Measurements from ENCODE around the gene CMPK1.

The CMPK1 gene

GRCh38 chr1:47389731-47390130, 56.1 kb downstream of the CMPK1 start:
- Histone ChIP-seq H3K36me3 (ENCODE audit: control insufficient read depth in 4 of 4, insufficient read depth in 4 of 4, low read length in 3 of 4) (no peaks in the 10 kb centered on the region), H3K27me3 (replicated peaks in 2 of 5; ENCODE audit: control insufficient read depth in 4 of 5, insufficient read depth in 5 of 5, low read length in 4 of 5) (peaks cover 0 to 5% (median 3%) of the 10 kb centered on the region in 5 experiments), H3K4me3 (ENCODE audit: control insufficient read depth in 1 of 7, extremely low read depth in 1 of 7, insufficient read depth in 4 of 7, low read depth in 2 of 7, low read length in 6 of 7) (no peak overlapping the region), H3K4me1 (ENCODE audit: control extremely low read depth in 1 of 4, control insufficient read depth in 4 of 4, insufficient read depth in 4 of 4, low read length in 3 of 4) (no peaks in the 10 kb centered on the region), H3K27ac (ENCODE audit: insufficient read depth in 1 of 2, low read depth in 1 of 2, low read length in 2 of 2, poor library complexity in 1 of 2, severe bottlenecking in 2 of 2) (no peak overlapping the region), H3K9me3 (ENCODE audit: control extremely low read depth in 1 of 5, control insufficient read depth in 4 of 5, insufficient read depth in 2 of 5, low read depth in 1 of 5, low read length in 4 of 5) (no peaks in the 10 kb centered on the region)
- no peak for DNase-seq
- ChIA-PET CTCF (interaction anchor here (0.8 to 4.8 kb wide), 16 partner anchors 8 to 402 kb away, joined by 3 to 30 read pairs (median 6); no protein-coding TSS in a partner anchor), POLR2A (no interaction called here)
- WGBS (ENCODE audit: insufficient coverage), result 33% methylated on average over 1 of the region's 2 CpGs

DNA sequence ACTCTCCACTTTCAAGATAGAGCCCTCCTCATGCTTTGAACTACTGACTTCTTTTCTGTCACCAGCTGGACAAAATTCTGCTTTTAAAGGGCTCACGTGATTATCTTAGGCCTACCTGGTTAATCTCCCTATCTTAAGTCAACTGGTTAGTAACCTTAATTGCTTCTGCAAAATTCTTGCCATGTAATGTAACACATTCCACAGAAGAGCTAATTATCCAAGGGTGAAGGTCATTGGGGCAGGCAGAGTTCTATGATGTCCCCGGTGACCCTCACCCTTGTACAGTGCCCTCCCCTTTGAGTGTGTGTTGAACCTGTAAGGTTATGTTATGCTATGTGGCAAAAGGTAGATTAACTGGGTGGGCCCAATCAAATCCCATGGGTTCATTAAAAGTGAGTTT, 57.3 kb downstream of the CMPK1 start:
- Histone ChIP-seq H3K4me1 (ENCODE audit: control extremely low read depth in 1 of 4, control insufficient read depth in 4 of 4, insufficient read depth in 4 of 4, low read length in 3 of 4) (no peaks in the 10 kb centered on the region), H3K27ac (ENCODE audit: insufficient read depth in 1 of 2, low read depth in 1 of 2, low read length in 2 of 2, poor library complexity in 1 of 2, severe bottlenecking in 2 of 2) (no peak overlapping the region), H3K9me3 (ENCODE audit: control extremely low read depth in 1 of 5, control insufficient read depth in 4 of 5, insufficient read depth in 2 of 5, low read depth in 1 of 5, low read length in 4 of 5) (no peaks in the 10 kb centered on the region), H3K27me3 (replicated peaks in 2 of 5; ENCODE audit: control insufficient read depth in 4 of 5, insufficient read depth in 5 of 5, low read length in 4 of 5) (peaks cover 0 to 5% (median 3%) of the 10 kb centered on the region in 5 experiments), H3K4me3 (ENCODE audit: control insufficient read depth in 1 of 7, extremely low read depth in 1 of 7, insufficient read depth in 4 of 7, low read depth in 2 of 7, low read length in 6 of 7) (no peak overlapping the region), H3K36me3 (ENCODE audit: control insufficient read depth in 4 of 4, insufficient read depth in 4 of 4, low read length in 3 of 4) (no peaks in the 10 kb centered on the region)
- POLR2A ChIA-PET, result no interaction called here
- CTCF ChIA-PET, result interaction anchor here (0.6 to 4.8 kb wide), 7 partner anchors 10 to 362 kb away, joined by 3 to 30 read pairs (median 6); no protein-coding TSS in a partner anchor
- 50% methylated on average over 2 of the region's 2 CpGs for WGBS (ENCODE audit: insufficient coverage)
- no peak for DNase-seq

- no peaks in the 10 kb centered on the region for H3K9me3 ChIP-seq (ENCODE audit: control extremely low read depth in 1 of 5, control insufficient read depth in 4 of 5, insufficient read depth in 2 of 5, low read depth in 1 of 5, low read length in 4 of 5)
- CTCF ChIA-PET, result interaction anchor here (0.6 kb wide), 1 partner anchor 308 kb away, joined by 5 read pairs; no protein-coding TSS in a partner anchor
- no peaks in the 10 kb centered on the region for H3K36me3 ChIP-seq (ENCODE audit: control insufficient read depth in 4 of 4, insufficient read depth in 4 of 4, low read length in 3 of 4)
- H3K27ac ChIP-seq (ENCODE audit: insufficient read depth in 1 of 2, low read depth in 1 of 2, low read length in 2 of 2, poor library complexity in 1 of 2, severe bottlenecking in 2 of 2), result no peak overlapping the region
- no peaks in the 10 kb centered on the region for H3K4me1 ChIP-seq (ENCODE audit: control extremely low read depth in 1 of 4, control insufficient read depth in 4 of 4, insufficient read depth in 4 of 4, low read length in 3 of 4)
- peaks cover 0 to 8% (median 4%) of the 10 kb centered on the region in 5 experiments for H3K27me3 ChIP-seq (replicated peaks in 2 of 5; ENCODE audit: control insufficient read depth in 4 of 5, insufficient read depth in 5 of 5, low read length in 4 of 5)
- no peak for DNase-seq
- no peak overlapping the region for H3K4me3 ChIP-seq (ENCODE audit: control insufficient read depth in 1 of 7, extremely low read depth in 1 of 7, insufficient read depth in 4 of 7, low read depth in 2 of 7, low read length in 6 of 7)
- POLR2A ChIA-PET, result no interaction called here
- WGBS (ENCODE audit: insufficient coverage), result 94% methylated on average over 5 of the region's 5 CpGs
Observed at GRCh38 chr1:47393141-47393540, 59.6 kb downstream of the CMPK1 start.

DNA sequence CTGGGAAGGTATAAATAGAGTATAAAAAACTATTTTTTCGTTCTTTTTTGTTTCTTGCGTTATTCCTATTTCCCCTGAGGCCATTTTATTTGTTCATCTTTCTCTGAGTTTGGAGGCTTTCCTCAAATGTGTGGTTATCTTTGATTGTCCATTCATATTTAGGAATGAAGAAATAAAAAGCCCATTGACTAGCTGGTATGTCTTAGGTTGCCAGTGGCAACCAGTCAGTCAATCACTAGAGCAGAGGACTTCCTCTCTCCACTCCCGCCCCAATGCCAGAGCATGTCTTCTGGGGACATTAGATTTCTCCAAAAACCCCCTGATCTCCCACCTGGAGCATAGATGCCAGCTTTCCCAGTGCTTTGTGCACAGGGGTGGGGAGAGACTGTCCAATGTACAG, 61.8 kb downstream of the CMPK1 start:
- Histone ChIP-seq H3K27me3 (replicated peaks in 2 of 5; ENCODE audit: control insufficient read depth in 4 of 5, insufficient read depth in 5 of 5, low read length in 4 of 5) (peaks cover 0 to 12% (median 3%) of the 10 kb centered on the region in 5 experiments), H3K27ac (ENCODE audit: insufficient read depth in 1 of 2, low read depth in 1 of 2, low read length in 2 of 2, poor library complexity in 1 of 2, severe bottlenecking in 2 of 2) (no peak overlapping the region), H3K4me1 (ENCODE audit: control extremely low read depth in 1 of 4, control insufficient read depth in 4 of 4, insufficient read depth in 4 of 4, low read length in 3 of 4) (no peaks in the 10 kb centered on the region), H3K36me3 (ENCODE audit: control insufficient read depth in 4 of 4, insufficient read depth in 4 of 4, low read length in 3 of 4) (no peaks in the 10 kb centered on the region), H3K9me3 (ENCODE audit: control extremely low read depth in 1 of 5, control insufficient read depth in 4 of 5, insufficient read depth in 2 of 5, low read depth in 1 of 5, low read length in 4 of 5) (no peaks in the 10 kb centered on the region), H3K4me3 (ENCODE audit: control insufficient read depth in 1 of 7, extremely low read depth in 1 of 7, insufficient read depth in 4 of 7, low read depth in 2 of 7, low read length in 6 of 7) (no peak overlapping the region)
- POLR2A ChIA-PET, result no interaction called here
- no CpG with 5 or more reads among the region's 3 CpGs for WGBS (ENCODE audit: insufficient coverage)
- no peak for DNase-seq
- CTCF ChIA-PET, result interaction anchor here (1.2 to 2.1 kb wide), 2 partner anchors 13 to 331 kb away, joined by 3 to 6 read pairs; no protein-coding TSS in a partner anchor

DNA sequence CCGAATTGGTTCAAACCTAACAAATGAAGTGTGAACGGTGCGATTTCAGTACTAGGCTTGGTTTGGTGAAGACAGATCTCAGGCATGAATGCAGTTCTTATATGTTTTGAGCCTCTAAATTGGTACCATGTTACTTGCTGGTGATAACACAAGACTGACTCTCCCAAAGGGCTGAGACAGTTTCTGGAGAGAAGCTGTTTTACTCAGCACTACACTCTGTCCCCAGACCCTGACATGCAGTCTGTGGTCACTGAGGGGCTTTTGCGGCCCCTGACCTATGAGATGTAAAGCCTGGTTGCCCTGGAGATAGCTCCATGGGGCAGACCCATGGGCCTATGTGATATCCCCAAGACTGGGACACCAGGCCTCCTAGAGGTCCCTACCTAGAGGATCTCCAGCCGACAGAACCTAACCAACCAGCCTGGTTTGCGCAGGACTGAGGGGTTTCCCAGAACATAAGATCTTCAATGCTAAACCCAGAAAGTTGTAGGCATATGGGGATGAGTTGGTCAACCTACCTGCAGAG, 63.1 kb downstream of the CMPK1 start:
- DNase-seq, result no peak
- Histone ChIP-seq H3K4me3 (ENCODE audit: control insufficient read depth in 1 of 7, extremely low read depth in 1 of 7, insufficient read depth in 4 of 7, low read depth in 2 of 7, low read length in 6 of 7) (no peak overlapping the region), H3K4me1 (ENCODE audit: control extremely low read depth in 1 of 4, control insufficient read depth in 4 of 4, insufficient read depth in 4 of 4, low read length in 3 of 4) (no peaks in the 10 kb centered on the region), H3K27me3 (replicated peaks in 2 of 5; ENCODE audit: control insufficient read depth in 4 of 5, insufficient read depth in 5 of 5, low read length in 4 of 5) (peaks cover 0 to 13% (median 5%) of the 10 kb centered on the region in 5 experiments), H3K36me3 (ENCODE audit: control insufficient read depth in 4 of 4, insufficient read depth in 4 of 4, low read length in 3 of 4) (no peaks in the 10 kb centered on the region), H3K9me3 (ENCODE audit: control extremely low read depth in 1 of 5, control insufficient read depth in 4 of 5, insufficient read depth in 2 of 5, low read depth in 1 of 5, low read length in 4 of 5) (no peaks in the 10 kb centered on the region), H3K27ac (ENCODE audit: insufficient read depth in 1 of 2, low read depth in 1 of 2, low read length in 2 of 2, poor library complexity in 1 of 2, severe bottlenecking in 2 of 2) (no peak overlapping the region)
- POLR2A ChIA-PET, result no interaction called here
- WGBS (ENCODE audit: insufficient coverage), result 88% methylated on average over 5 of the region's 6 CpGs
- CTCF ChIA-PET, result interaction anchor here (2.1 kb wide), 1 partner anchor 330 kb away, joined by 6 read pairs; no protein-coding TSS in a partner anchor

GRCh38 chr1:47399138-47399845, 65.7 kb downstream of the CMPK1 start:
- Histone ChIP-seq H3K27me3 (replicated peaks in 2 of 5; ENCODE audit: control insufficient read depth in 4 of 5, insufficient read depth in 5 of 5, low read length in 4 of 5) (peaks cover 0 to 19% (median 5%) of the 10 kb centered on the region in 5 experiments), H3K27ac (ENCODE audit: insufficient read depth in 1 of 2, low read depth in 1 of 2, low read length in 2 of 2, poor library complexity in 1 of 2, severe bottlenecking in 2 of 2) (no peak overlapping the region), H3K36me3 (ENCODE audit: control insufficient read depth in 4 of 4, insufficient read depth in 4 of 4, low read length in 3 of 4) (no peaks in the 10 kb centered on the region), H3K9me3 (ENCODE audit: control extremely low read depth in 1 of 5, control insufficient read depth in 4 of 5, insufficient read depth in 2 of 5, low read depth in 1 of 5, low read length in 4 of 5) (no peaks in the 10 kb centered on the region), H3K4me3 (ENCODE audit: control insufficient read depth in 1 of 7, extremely low read depth in 1 of 7, insufficient read depth in 4 of 7, low read depth in 2 of 7, low read length in 6 of 7) (no peak overlapping the region), H3K4me1 (ENCODE audit: control extremely low read depth in 1 of 4, control insufficient read depth in 4 of 4, insufficient read depth in 4 of 4, low read length in 3 of 4) (no peaks in the 10 kb centered on the region)
- WGBS (ENCODE audit: insufficient coverage), result 100% methylated on average over 2 of the region's 4 CpGs
- DNase-seq, result no peak
- POLR2A ChIA-PET, result no interaction called here
- CTCF ChIA-PET, result interaction anchor here (1.4 to 5.0 kb wide), 2 partner anchors 9 to 26 kb away, joined by 3 to 25 read pairs; no protein-coding TSS in a partner anchor

DNA sequence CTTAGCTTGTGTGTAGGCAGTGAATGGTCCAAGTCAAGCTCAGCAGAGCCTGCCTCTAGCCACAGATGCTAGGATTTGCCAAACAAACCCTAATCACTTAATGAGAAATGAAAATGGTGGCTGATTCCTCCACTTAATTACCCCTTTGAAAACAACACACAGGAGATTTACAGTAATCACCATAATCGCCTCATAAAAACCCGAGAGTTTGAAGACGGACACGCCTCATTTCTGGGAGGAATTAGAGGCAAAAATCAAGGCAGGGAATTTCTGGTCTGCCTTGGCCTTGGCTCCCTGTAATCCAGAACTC, 66.2 kb downstream of the CMPK1 start:
- 100% methylated on average over 4 of the region's 4 CpGs for WGBS (ENCODE audit: insufficient coverage)

More for the DNA sequence above, 66.2 kb downstream of the CMPK1 start:
- Histone ChIP-seq H3K27me3 (replicated peaks in 2 of 5; ENCODE audit: control insufficient read depth in 4 of 5, insufficient read depth in 5 of 5, low read length in 4 of 5) (peaks cover 0 to 19% (median 5%) of the 10 kb centered on the region in 5 experiments), H3K4me1 (ENCODE audit: control extremely low read depth in 1 of 4, control insufficient read depth in 4 of 4, insufficient read depth in 4 of 4, low read length in 3 of 4) (no peaks in the 10 kb centered on the region), H3K9me3 (ENCODE audit: control extremely low read depth in 1 of 5, control insufficient read depth in 4 of 5, insufficient read depth in 2 of 5, low read depth in 1 of 5, low read length in 4 of 5) (no peaks in the 10 kb centered on the region), H3K4me3 (ENCODE audit: control insufficient read depth in 1 of 7, extremely low read depth in 1 of 7, insufficient read depth in 4 of 7, low read depth in 2 of 7, low read length in 6 of 7) (no peak overlapping the region), H3K36me3 (ENCODE audit: control insufficient read depth in 4 of 4, insufficient read depth in 4 of 4, low read length in 3 of 4) (no peaks in the 10 kb centered on the region), H3K27ac (ENCODE audit: insufficient read depth in 1 of 2, low read depth in 1 of 2, low read length in 2 of 2, poor library complexity in 1 of 2, severe bottlenecking in 2 of 2) (no peak overlapping the region)
- CTCF ChIA-PET, result interaction anchor here (5.0 kb wide), 1 partner anchor 10 kb away, joined by 25 read pairs; no protein-coding TSS in a partner anchor
- DNase-seq, result no peak
- POLR2A ChIA-PET, result no interaction called here
